T-helper 9 cell (primary cell): ENCODE results near the gene PDXK.

Source experiments
- DNase-seq: peaks from one replicate; pipeline ENCODE4 v3.0.0-alpha.2; 2020

The PDXK gene

DNA sequence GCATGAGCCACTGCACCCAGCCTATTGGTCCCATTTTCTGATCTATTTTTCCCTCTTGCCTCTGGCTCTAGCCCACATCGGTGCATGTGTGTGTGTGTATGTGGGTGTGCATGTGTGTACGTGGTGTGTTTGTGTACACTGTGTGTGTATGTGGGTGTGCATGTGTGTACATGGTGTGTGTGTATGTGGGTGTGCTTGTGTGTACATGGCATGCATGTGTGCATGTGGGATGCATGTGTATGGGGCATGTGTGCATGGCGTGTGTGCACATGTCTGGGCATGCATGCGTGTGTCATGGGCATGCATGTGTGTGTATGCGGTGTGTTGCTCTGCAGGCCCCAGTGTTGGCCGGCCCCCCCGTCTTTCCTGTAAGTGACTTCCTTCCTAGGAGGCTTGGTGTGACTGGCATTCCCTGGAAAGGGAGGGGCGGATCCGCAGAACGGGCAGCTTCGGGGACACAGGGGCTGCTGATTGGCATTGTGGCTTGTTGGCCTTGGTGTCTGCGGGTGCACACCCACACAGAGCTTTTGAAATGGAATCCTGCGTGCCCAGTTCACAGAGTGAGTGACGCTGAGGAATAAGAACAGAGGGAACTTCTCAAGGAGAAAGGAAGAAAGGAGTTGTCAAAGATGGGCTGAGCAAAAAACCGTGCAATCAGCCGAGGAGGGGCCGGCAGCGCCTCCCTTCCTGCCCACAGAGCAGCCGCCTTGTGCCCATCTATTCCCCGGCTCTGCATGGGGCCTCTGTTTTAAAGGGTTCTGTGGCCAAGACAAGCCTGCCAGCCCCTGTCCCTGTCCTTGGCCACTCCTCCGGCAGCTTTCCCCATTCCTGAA is 8.0 kb downstream of the PDXK start:
- no peak for DNase-seq

DNA sequence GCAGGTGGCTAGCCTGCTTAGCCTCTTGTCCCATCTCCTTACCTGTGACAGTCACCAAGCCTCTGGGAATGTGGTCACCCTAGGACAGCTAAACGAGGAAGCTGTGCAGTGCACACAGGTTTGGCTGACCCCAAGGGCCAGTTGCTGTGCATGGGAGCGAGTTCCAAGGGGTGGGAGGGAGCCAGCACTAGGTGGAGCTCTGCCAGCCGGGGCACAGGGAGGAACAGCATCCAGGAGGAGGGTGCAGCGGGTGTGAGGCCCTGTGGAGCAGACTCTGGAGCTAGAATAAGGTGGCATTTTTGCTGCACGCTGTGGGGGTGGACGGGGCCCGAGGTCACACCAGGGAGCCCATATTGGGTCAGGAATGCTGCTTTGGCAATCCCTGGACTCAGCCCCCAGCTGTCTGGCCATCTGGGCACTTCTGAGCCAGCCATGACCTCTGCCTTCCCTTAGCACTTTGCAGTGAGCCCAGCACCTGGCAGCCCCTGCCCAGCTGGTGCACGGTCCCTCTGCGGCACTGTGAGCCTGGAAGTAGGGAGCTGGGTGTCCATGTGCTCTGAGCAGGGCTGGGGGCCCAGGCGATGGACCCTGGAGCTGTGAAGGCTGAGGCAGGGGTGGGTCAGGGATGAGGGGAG is 8.7 kb downstream of the PDXK start:
- DNase-seq, result no peak

DNA sequence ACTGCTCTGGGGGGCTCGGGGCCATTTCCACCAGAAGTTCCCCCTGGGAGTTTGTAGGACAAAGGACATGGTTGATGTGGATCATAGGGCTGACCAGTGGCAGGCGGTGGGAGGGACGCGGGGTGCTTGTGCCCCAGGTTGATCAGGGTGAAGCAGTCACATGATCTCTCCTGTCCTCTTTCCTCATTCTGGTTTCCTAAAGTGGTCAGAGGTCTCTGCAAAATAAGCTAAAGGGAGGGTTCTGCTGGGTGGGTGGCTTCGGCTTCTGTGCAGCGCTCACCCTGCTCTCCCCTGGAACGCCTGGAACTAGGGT is 9.2 kb downstream of the PDXK start:
- DNase-seq, result no peak

GRCh38 chr21:43728467-43729390 is 9.8 kb downstream of the PDXK start:
- peak; percentile 82 for DNase-seq

- no peak for DNase-seq
Observed at GRCh38 chr21:43731476-43731875, 12.5 kb downstream of the PDXK start.

DNA sequence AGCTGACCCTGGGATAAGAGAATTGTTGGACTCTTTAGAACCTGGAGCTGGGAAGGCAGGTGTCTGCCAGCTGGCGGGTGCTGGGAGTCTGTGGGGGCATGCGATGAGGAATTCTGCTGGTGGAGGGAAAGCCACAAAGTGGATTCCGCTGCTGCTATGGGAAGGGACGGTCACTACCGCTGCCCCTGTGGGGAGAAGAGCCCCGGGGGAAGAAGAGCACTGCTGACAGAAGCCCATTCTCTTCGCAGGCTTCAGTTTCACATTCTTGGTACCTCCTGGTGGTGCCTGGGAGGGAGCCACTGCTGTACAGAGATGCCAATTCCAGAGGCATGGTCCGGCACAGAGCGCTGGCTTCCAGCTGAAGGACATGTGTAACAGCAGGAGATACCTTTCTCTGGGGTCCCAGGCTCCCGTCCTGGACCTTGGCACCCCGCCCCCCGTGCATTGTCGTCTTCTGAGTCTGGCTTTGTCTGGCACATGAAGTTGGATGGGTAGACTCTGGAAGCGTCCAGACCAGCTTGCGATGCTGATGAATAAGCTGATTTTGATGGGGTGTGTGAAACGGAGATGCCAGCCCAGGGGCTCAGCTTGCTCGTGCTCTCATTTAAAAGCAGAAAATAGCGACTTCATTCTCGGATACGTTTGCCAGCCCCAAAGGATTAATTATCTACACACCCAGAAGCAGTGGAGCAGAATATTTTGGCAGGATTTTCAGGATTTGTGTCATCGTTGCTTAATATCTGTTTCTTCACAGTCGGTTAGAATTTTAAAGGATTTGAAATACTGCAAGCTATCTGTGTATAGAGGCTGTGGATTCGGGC is 13.2 kb downstream of the PDXK start:
- no peak for DNase-seq

DNA sequence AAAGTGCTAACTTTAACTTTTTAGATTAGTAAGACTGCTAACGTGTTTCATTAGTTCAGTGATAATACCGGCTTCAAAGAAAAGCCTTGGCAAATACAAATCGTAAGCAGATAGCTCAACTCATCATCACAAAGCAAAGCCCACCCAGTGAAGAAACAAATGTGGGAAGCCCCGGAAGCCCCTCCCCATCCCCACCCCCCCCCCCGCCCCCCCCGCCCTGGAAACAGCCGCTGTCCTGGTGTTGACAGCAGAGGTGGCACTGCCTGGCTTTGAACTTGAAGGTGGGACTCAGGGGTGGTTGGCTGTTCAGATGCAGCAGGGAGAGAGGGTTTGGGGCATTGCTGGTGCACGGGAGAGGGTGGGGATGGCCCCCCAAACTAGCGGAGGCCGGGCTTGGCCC is 14.1 kb downstream of the PDXK start:
- DNase-seq, result peak; percentile 24

- peak; percentile 34 for DNase-seq
Observed at GRCh38 chr21:43733529-43734071, 14.7 kb downstream of the PDXK start.

- no peak for DNase-seq
Observed at GRCh38 chr21:43734131-43734927, 15.4 kb downstream of the PDXK start.

DNA sequence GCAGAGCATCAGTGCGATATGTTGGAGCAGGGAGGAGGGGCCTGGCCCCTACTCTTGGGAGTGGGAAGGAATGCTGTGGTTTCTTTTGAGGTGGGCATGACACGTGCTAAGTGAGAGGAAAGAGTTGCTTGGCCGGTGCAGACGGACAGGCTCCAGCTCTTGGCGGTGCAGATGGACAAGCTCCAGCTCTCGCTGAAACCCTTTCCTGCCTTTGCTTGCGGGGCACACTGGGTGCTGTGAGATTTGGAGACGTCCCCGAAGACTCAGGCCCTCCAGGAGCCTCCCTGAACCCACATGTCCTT is 15.9 kb downstream of the PDXK start:
- DNase-seq, result no peak

DNA sequence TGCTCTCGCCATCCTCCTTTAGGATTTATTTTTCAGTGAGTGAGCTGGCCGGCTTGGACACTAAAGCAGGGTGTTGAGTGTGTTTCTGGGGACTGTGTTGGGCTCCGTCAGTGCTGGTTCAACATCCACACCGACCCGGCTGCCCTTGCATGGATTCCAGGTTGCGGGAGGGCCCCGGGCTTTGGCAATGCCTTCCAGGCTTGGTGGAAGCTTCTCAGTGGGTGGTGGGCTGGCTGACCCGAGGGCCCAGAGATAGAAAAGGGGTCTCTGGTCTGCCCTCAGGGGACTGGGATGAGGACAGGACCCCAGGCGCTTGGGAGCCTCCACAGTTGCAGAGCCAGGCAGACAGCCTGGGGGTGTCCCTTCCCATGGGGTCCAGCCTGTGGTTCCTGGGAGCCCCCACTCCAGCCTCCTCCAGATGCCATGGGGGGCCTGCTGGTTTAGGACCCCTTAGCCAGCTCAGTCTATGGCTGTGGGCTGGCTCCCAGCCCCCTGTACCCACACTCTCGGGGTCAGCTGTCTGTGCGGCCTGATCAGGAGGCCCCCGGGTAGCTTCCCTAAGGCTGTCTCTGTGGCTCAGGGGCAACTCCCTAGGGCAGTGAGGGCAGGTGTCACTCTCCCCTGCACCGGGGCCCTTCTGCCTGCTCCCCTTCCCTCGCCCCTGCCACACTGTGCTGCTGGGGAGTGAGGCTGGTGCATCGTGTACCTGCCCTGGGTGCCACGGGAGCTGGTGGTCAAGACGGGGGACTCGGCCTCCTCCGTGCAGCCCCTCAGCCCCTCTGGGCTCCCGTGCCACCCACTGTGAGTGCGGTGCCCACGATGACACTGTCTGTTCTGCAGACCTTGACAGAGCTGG is 16.5 kb downstream of the PDXK start:
- no peak for DNase-seq

DNA sequence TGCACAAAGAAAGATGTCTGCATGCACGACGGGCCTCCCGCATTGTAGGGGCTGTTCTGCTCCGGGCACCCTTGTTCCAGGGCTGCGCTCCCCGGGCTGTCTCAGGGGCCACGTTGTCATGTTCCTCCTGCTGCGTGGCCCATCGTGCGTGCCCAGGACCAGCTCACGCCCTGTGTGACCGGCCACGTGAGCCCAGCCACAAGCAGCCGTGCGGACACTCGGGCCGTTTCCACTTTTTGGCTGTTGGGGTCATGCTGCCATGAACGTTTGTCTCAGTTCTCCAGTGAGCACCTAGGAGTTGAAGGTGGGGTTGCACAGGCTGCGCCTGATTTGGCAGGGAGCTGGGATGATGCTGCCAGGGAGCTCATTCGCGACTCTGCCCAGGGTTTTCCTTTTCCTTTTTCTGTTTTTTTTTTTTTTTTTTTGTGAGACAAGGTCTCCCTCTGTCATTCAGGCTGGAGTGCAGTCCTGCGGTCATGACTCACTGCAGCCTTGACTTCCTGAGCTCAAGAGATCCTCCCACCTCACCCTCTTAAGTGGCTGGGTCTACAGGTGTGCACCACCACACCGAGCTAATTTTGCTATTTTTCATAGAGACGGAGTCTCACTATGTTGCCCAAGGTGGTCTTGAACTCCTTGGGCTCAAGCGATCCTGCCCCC is 17.4 kb downstream of the PDXK start:
- no peak for DNase-seq

GRCh38 chr21:43737158-43737950 is 18.4 kb downstream of the PDXK start:
- DNase-seq, result no peak

DNA sequence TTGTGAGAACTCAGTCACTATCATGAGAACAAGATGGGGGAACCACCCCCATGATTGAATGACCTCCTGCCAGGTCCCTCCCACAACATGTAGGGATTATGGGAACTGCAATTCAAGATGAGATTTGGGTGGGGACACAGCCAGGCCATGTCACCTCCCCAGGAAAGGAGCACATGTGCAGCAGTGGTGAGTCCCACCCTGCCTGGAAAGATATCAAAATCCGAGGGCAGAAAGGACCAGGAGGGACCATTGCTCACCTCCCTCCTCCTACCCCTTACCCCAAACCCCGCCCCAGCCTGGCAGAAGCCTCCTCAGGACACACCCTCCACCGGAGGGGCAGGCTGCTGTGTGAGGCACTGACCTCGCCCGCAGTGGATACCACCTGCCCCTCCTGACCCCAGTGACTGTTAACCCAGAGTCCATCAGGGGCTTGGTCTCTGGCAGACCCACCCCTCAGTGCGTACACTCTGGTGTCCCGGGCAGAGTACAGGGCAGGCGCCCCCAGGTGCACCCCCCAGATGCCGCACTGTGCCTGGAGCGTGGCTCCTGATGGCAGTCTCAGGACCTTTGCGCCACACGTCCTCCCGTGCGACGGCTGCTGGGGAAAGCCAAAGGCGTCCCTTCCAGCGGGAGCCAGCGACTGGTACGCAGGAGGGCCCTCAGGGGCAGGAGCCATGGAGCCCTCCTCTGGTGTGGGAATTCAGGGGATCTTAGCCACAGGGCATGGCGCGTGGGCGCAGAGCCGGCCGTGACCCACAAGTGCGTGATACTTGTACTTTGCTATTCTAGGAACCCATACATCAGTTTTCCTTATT is 20.9 kb downstream of the PDXK start:
- DNase-seq, result no peak

GRCh38 chr21:43740497-43741156 is 21.7 kb downstream of the PDXK start:
- no peak for DNase-seq

GRCh38 chr21:43741423-43742096 is 22.6 kb downstream of the PDXK start:
- no peak for DNase-seq

GRCh38 chr21:43743947-43744346 is 25.0 kb downstream of the PDXK start:
- DNase-seq, result no peak
